PFSK-1 (cell line): Measurements from ENCODE around the gene GKN2.

Experiments
- FOXP2 ChIP-seq: optimal IDR thresholded peaks from 2 replicates; pipeline ENCODE3; 2011; ENCODE audit warnings: borderline replicate concordance, control low read depth, inconsistent platforms; ENCODE audit not compliant: insufficient read depth; ENCODE audit errors: extremely low read length, extremely low read depth
- SIN3A ChIP-seq: IDR thresholded peaks from 2 replicates; pipeline ENCODE4 v1.6.1; 2012; ENCODE audit warnings: mild to moderate bottlenecking, low read length, moderate library complexity, borderline replicate concordance; ENCODE audit not compliant: insufficient read depth

- TF ChIP-seq SIN3A (no peak), FOXP2 (no peak)
These were observed 15.5 kb upstream of the GKN2 start for GRCh38 chr2:68968221-68968620.
